Esophagus mucosa (tissue), 1 donor: Measurements from ENCODE around the gene RAB11FIP4. TPM values are rescaled to one million over a fixed set of nuclear protein-coding genes. Genes with fewer than 3 reads are reported as not detected.
A peak's percentile ranks its signal among the peaks of the same experiment; 100 is the strongest.
"Not testable (repeated sequence)": the region's sequence is repeated elsewhere in the genome, so short reads cannot be mapped to it uniquely, and the experiment has no call there.

Experiments
- ATAC-seq: fragments of 200-7000 bp; cut with Tn5 transposase; one replicate; pipeline ENCODE4 v1.9.1; 2020
- total RNA-seq: library from RNA; stranded (reverse); gene quantifications from one replicate; pipeline ENCODE4 v1.2.4, GENCODE V29; 2023
- donor health status: DM: yes; HTN: yes; CAD: no.

RAB11FIP4 gene
- total RNA-seq, 1 donor from 2014 or later, result 10.3 TPM

GRCh38 chr17:31433811-31434726 lies 42.6 kb downstream of the RAB11FIP4 start:
- ATAC-seq, result no peak

- ATAC-seq, result no peak
Measured at GRCh38 chr17:31434727-31435050, 43.2 kb downstream of the RAB11FIP4 start.

- ATAC-seq, result no peak
Measured at GRCh38 chr17:31435581-31435980, 44.1 kb downstream of the RAB11FIP4 start.

GRCh38 chr17:31437720-31438400 lies 46.4 kb downstream of the RAB11FIP4 start:
- ATAC-seq, result no peak

GRCh38 chr17:31439716-31440115 lies 48.2 kb downstream of the RAB11FIP4 start:
- ATAC-seq, result no peak

GRCh38 chr17:31442276-31442675 lies 50.8 kb downstream of the RAB11FIP4 start:
- ATAC-seq, result no peak

GRCh38 chr17:31442856-31443255 lies 51.4 kb downstream of the RAB11FIP4 start:
- ATAC-seq, result not testable (repeated sequence)

- no peak for ATAC-seq
Measured at GRCh38 chr17:31443386-31443785, 51.9 kb downstream of the RAB11FIP4 start.

GRCh38 chr17:31444026-31444425 lies 52.6 kb downstream of the RAB11FIP4 start:
- no peak for ATAC-seq

- ATAC-seq, result no peak
Measured at GRCh38 chr17:31446195-31446967, 54.9 kb downstream of the RAB11FIP4 start.

GRCh38 chr17:31448467-31449077 lies 57.1 kb downstream of the RAB11FIP4 start:
- ATAC-seq, result no peak

GRCh38 chr17:31449111-31449510 lies 57.6 kb downstream of the RAB11FIP4 start:
- ATAC-seq, result no peak

- ATAC-seq, result no peak
Measured at GRCh38 chr17:31449746-31450145, 58.3 kb downstream of the RAB11FIP4 start.

- ATAC-seq, result peak; percentile 78
Measured at GRCh38 chr17:31452101-31452500, 60.6 kb downstream of the RAB11FIP4 start.

GRCh38 chr17:31452561-31453110 lies 61.2 kb downstream of the RAB11FIP4 start:
- ATAC-seq, result no peak

GRCh38 chr17:31453896-31454295 lies 62.4 kb downstream of the RAB11FIP4 start:
- ATAC-seq, result no peak

- ATAC-seq, result no peak
Measured at GRCh38 chr17:31456814-31457213, 65.3 kb downstream of the RAB11FIP4 start.

GRCh38 chr17:31457391-31458234 lies 66.1 kb downstream of the RAB11FIP4 start:
- ATAC-seq, result no peak

- ATAC-seq, result no peak
Measured at GRCh38 chr17:31458829-31459228, 67.4 kb downstream of the RAB11FIP4 start.

GRCh38 chr17:31459716-31460115 lies 68.2 kb downstream of the RAB11FIP4 start:
- no peak for ATAC-seq

- no peak for ATAC-seq
Measured at GRCh38 chr17:31460226-31460721, 68.8 kb downstream of the RAB11FIP4 start.
